Cardiac muscle cell (in vitro differentiated cells and primary cell): ENCODE results near the gene PTPRM. TPM values are rescaled to one million over a fixed set of nuclear protein-coding genes. Genes with fewer than 3 reads are reported as not detected.

Source experiments
- DNase-seq, 2 donors: peaks; one replicate each; pipeline versions ENCODE4 v3.0.0 to v3.0.0-alpha.2; 2010 to 2017; ENCODE audit warnings: low read depth in 1 of 2, low spot score in 1 of 2
- H3K27ac ChIP-seq: fragments of 200-600 bp; sonication (generic); 2 replicates; pipeline ENCODE4 v1.5.1; 2016
- H3K27me3 ChIP-seq: fragments of 200-600 bp; sonication (generic); 2 replicates; pipeline ENCODE4 v1.6.0; 2016; ENCODE audit warnings: control low read depth
- H3K36me3 ChIP-seq: fragments of 200-600 bp; sonication (generic); 2 replicates; pipeline ENCODE4 v1.5.1; 2016; ENCODE audit warnings: control low read depth
- H3K4me1 ChIP-seq: fragments of 200-600 bp; sonication (generic); 2 replicates; pipeline ENCODE4 v1.8.1; 2017; ENCODE audit warnings: low read depth, mild to moderate bottlenecking, mixed run types
- H3K4me3 ChIP-seq: fragments of 200-600 bp; sonication (generic); 2 replicates; pipeline ENCODE4 v1.5.1; 2016; ENCODE audit warnings: mild to moderate bottlenecking
- H3K9me3 ChIP-seq: fragments of 200-600 bp; sonication (generic); 2 replicates; pipeline ENCODE4 v1.5.1; 2017; ENCODE audit warnings: low read depth, mild to moderate bottlenecking, control low read depth
- polyA plus RNA-seq: library from polyadenylated mRNA; unstranded; fragments of >200 nt; fragmentation: Nextera tagmentation; extraction: Ambion mirVana; gene quantifications from 2 replicates; pipeline ENCODE4 v1.2.1, GENCODE V29; 2016
- total RNA-seq: library from RNA; depleted of rRNA; stranded (reverse); fragments of >200 nt; gene quantifications from 2 replicates; pipeline ENCODE4 v1.2.3, GENCODE V29; 2016
- TF ChIP-seq, protein P1 (sequence below): IDR thresholded peaks from 2 replicates; pipeline ENCODE4 v1.5.1; 2012; ENCODE audit warnings: low read depth, mild to moderate bottlenecking, low read length

Gene PTPRM
- total and polyA plus RNA-seq, 2 experiments from 2014 or later, result 26.5 to 48.8 TPM

- no peaks in the 10 kb centered on the region for H3K36me3 ChIP-seq
- no peak overlapping the region for H3K27ac ChIP-seq
- TF ChIP-seq, protein P1, sequence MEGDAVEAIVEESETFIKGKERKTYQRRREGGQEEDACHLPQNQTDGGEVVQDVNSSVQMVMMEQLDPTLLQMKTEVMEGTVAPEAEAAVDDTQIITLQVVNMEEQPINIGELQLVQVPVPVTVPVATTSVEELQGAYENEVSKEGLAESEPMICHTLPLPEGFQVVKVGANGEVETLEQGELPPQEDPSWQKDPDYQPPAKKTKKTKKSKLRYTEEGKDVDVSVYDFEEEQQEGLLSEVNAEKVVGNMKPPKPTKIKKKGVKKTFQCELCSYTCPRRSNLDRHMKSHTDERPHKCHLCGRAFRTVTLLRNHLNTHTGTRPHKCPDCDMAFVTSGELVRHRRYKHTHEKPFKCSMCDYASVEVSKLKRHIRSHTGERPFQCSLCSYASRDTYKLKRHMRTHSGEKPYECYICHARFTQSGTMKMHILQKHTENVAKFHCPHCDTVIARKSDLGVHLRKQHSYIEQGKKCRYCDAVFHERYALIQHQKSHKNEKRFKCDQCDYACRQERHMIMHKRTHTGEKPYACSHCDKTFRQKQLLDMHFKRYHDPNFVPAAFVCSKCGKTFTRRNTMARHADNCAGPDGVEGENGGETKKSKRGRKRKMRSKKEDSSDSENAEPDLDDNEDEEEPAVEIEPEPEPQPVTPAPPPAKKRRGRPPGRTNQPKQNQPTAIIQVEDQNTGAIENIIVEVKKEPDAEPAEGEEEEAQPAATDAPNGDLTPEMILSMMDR, result no peak
- H3K9me3 ChIP-seq, result no peaks in the 10 kb centered on the region
- DNase-seq, result no peak
- no peak overlapping the region for H3K4me3 ChIP-seq
- H3K27me3 ChIP-seq, result no peaks in the 10 kb centered on the region
- H3K4me1 ChIP-seq, result peaks cover 13% of the 10 kb centered on the region
These were observed 648.6 kb downstream of the PTPRM start for GRCh38 chr18:8215741-8216140.

DNA sequence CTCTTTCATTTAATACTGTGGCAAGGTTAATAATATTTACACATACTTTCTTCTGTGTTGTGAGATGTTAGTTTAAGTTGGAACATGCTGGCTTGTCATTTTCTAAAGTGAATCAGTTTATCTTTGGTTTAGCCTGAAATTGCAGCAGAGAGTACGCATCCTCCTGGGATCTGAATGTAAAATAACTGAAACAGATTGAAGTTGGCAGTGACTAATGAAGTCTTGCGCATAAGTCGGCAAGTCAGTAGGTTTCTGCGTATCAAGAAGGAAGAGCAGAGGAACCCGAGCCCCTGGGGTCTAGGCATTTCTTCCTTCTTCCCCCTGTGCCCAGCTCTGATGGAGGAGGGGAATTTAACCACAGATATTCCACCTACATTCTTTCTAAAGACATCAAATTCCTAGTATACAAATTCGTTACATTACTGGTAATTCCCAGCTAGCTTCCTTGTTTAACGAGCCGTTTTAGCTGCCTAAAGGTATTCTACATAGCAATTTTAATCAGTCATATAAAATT is 650.0 kb downstream of the PTPRM start:
- Histone ChIP-seq H3K27ac (no peak overlapping the region), H3K9me3 (no peaks in the 10 kb centered on the region), H3K4me1 (peaks cover 13% of the 10 kb centered on the region), H3K4me3 (no peak overlapping the region), H3K27me3 (no peaks in the 10 kb centered on the region), H3K36me3 (no peaks in the 10 kb centered on the region)
- TF ChIP-seq, protein P1, result no peak
- DNase-seq, result peak in 1 of 2 donors; percentile 20

DNA sequence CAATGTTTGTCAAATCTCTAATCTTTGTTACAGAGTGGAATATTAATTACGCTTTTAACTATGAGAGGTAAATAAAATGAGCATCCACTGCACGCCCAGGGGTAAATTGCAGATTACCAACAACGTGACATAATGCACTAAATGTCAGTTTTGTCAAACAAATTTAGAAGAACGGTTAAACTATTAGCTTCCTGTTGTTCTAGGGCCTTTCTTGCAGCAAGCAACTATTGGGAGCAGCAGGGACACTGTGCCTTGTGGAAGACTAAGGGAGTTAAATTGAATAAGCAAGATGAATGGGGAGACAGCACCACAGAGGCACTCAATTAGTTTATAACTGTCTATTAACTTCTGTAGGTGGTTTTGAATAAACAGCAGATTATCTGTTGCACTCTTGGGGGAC is 651.1 kb downstream of the PTPRM start:
- Histone ChIP-seq H3K36me3 (no peaks in the 10 kb centered on the region), H3K4me3 (no peak overlapping the region), H3K27ac (no peak overlapping the region), H3K27me3 (no peaks in the 10 kb centered on the region), H3K4me1 (peaks cover 13% of the 10 kb centered on the region), H3K9me3 (no peaks in the 10 kb centered on the region)
- TF ChIP-seq, protein P1, result no peak
- DNase-seq, result no peak

- DNase-seq, result no peak
- Histone ChIP-seq H3K27me3 (no peaks in the 10 kb centered on the region), H3K4me1 (peaks cover 13% of the 10 kb centered on the region), H3K9me3 (no peaks in the 10 kb centered on the region), H3K36me3 (no peaks in the 10 kb centered on the region), H3K27ac (no peak overlapping the region), H3K4me3 (no peak overlapping the region)
- TF ChIP-seq, protein P1, result no peak
These were observed 654.3 kb downstream of the PTPRM start for GRCh38 chr18:8221452-8221851.

GRCh38 chr18:8224576-8224975 is 657.5 kb downstream of the PTPRM start:
- no peaks in the 10 kb centered on the region for H3K9me3 ChIP-seq
- no peak for DNase-seq
- no peaks in the 10 kb centered on the region for H3K27me3 ChIP-seq
- H3K36me3 ChIP-seq, result no peaks in the 10 kb centered on the region
- H3K27ac ChIP-seq, result no peak overlapping the region
- no peak overlapping the region for H3K4me3 ChIP-seq
- peaks cover 11% of the 10 kb centered on the region for H3K4me1 ChIP-seq
- TF ChIP-seq, protein P1, result no peak
